Measurements from ENCODE around the gene SKAP1.

DNA sequence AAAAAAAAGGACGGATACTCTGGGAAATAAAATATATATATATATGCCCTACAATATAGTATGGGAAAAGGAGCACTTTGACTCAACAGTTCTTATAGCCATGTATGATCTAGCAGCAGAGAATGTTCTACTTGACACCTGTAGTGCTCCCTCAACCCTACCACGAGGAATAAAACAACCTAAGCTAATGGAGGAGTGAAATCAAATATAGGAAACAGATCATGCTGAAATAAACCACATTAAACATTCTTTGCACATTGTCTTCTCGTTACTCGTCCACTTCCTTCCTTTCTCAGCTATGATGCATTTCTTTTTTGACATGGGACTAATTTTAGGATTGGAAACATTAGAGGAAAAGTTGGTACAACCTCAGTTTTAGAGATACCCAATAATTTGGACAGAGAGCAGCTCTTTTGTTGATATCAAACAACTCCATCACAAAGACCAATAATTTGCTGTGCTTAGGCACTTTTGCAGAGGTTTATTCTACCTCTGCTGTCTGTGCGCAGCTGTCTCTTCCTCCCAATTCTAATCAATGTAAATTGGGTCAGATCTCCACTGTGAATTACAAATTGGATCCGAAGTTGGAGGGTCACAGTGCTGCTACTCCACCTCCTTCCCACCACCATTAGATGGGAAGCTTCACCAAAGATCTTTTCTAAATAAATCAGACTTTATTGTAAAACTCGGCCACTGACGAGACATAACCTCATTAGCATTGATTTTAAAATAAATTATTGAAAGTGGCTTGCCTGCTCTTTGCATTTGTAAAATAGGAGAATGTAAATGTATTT, 256.6 kb downstream of the SKAP1 start:
- TF ChIP-seq POLR2A (IDR thresholded peaks at IDR 0.05; ENCODE audit: low read depth, low read length) = no peak
- no peak for TF ChIP-seq SPI1 (IDR thresholded peaks at IDR 0.05; ENCODE audit: low read depth, low read length)
